T-helper 1 cell (primary cell): ENCODE measurements around the gene GRXCR1.

Experiments
- DNase-seq, 5 donors: peaks; one replicate each; pipeline ENCODE4 v3.0.0-alpha.2; 2012 to 2020

The GRXCR1 gene

GRCh38 chr4:42942216-42942615 lies 49.7 kb downstream of the GRXCR1 start:
- DNase-seq, result no peak

- no peak for DNase-seq
Observed at GRCh38 chr4:42945874-42946273, 53.4 kb downstream of the GRXCR1 start.

- DNase-seq, result no peak
Observed at GRCh38 chr4:42953321-42953720, 60.8 kb downstream of the GRXCR1 start.

- DNase-seq, result no peak
Observed at GRCh38 chr4:42954963-42955669, 62.6 kb downstream of the GRXCR1 start.

GRCh38 chr4:42955746-42956505 lies 63.4 kb downstream of the GRXCR1 start:
- no peak for DNase-seq

GRCh38 chr4:42965326-42965725 lies 72.8 kb downstream of the GRXCR1 start:
- no peak for DNase-seq

GRCh38 chr4:42985976-42986375 lies 93.5 kb downstream of the GRXCR1 start:
- DNase-seq, result no peak

- peak in 1 of 5 donors; percentile 2 for DNase-seq
Observed at GRCh38 chr4:42995343-42995944, 102.9 kb downstream of the GRXCR1 start.

GRCh38 chr4:43008793-43009192 lies 116.3 kb downstream of the GRXCR1 start:
- no peak for DNase-seq

- no peak for DNase-seq
Observed at GRCh38 chr4:43014256-43014655, 121.7 kb downstream of the GRXCR1 start.

GRCh38 chr4:43041632-43042031 lies 149.1 kb downstream of the GRXCR1 start:
- DNase-seq, result no peak

GRCh38 chr4:43047058-43047457 lies 154.5 kb downstream of the GRXCR1 start:
- no peak for DNase-seq

GRCh38 chr4:43048570-43048969 lies 156.1 kb downstream of the GRXCR1 start:
- DNase-seq, result no peak

GRCh38 chr4:43049326-43049725 lies 156.8 kb downstream of the GRXCR1 start:
- DNase-seq, result no peak

GRCh38 chr4:43066415-43066814 lies 173.9 kb downstream of the GRXCR1 start:
- no peak for DNase-seq

- DNase-seq, result no peak
Observed at GRCh38 chr4:43071069-43071468, 178.6 kb downstream of the GRXCR1 start.
